ENCODE data around the gene RDH8.

RDH8 gene

GRCh38 chr19:10011974-10012373, 1.3 kb upstream of the RDH8 start:
- H4K8ac ChIP-seq (ENCODE audit: low read length): no peak overlapping the region
- H3K23ac ChIP-seq (ENCODE audit: low read length in 2 of 2): no peak overlapping the region
- no peak for DNase-seq
- H2BK120ac ChIP-seq (ENCODE audit: low read depth, low read length): no peak overlapping the region
- 55% methylated on average over 4 of the region's 7 CpGs for WGBS
- H3K4me2 ChIP-seq (ENCODE audit: low read length, poor library complexity, severe bottlenecking): no peak overlapping the region
- H3K18ac ChIP-seq (ENCODE audit: low read depth in 1 of 2, low read length in 2 of 2): no peak overlapping the region
- H2BK15ac ChIP-seq (ENCODE audit: low read depth, poor library complexity, severe bottlenecking): no peak overlapping the region
- H3K36me3 ChIP-seq (ENCODE audit: control insufficient read depth in 1 of 2, insufficient read depth in 2 of 2, low read depth in 1 of 2, low read length in 2 of 2): no peaks in the 10 kb centered on the region
- no peak overlapping the region for H2AFZ ChIP-seq (ENCODE audit: low read depth, low read length)
- no peak overlapping the region for H3K4ac ChIP-seq (ENCODE audit: low read depth in 1 of 2, low read length in 2 of 2)
- no peak overlapping the region for H3K9ac ChIP-seq (ENCODE audit: low read length)
- H3K14ac ChIP-seq (ENCODE audit: low read length in 2 of 2): peak overlapping the region in 1 of 2 experiments; percentile 32
- H3K27me3 ChIP-seq (ENCODE audit: control insufficient read depth in 1 of 2, insufficient read depth in 1 of 2, low read length in 2 of 2): peaks cover 6 to 52% of the 10 kb centered on the region in 2 experiments
- no peak overlapping the region for H2BK12ac ChIP-seq (ENCODE audit: low read length in 2 of 2)
- no peak overlapping the region for H3K27ac ChIP-seq (ENCODE audit: low read length, poor library complexity, severe bottlenecking)
- H4K91ac ChIP-seq (ENCODE audit: low read length): no peak overlapping the region
- no peak overlapping the region for H2BK5ac ChIP-seq (ENCODE audit: low read depth, low read length, poor library complexity, severe bottlenecking)
- H2AK5ac ChIP-seq (ENCODE audit: low read length, severe bottlenecking): no peak overlapping the region
- no peak overlapping the region for H3K4me3 ChIP-seq (ENCODE audit: insufficient read depth in 1 of 2, low read depth in 1 of 2, low read length in 2 of 2)
- peaks cover 25% of the 10 kb centered on the region for H3K4me1 ChIP-seq (ENCODE audit: control insufficient read depth, insufficient read depth, low read depth, low read length)
- no peaks in the 10 kb centered on the region for H3K79me1 ChIP-seq (replicated peaks; ENCODE audit: low read length, poor library complexity, severe bottlenecking)
- H3K9me3 ChIP-seq (ENCODE audit: control insufficient read depth, low read length): no peaks in the 10 kb centered on the region

- Histone ChIP-seq H4K91ac (ENCODE audit: low read length) (no peak overlapping the region), H2BK120ac (ENCODE audit: low read depth, low read length) (no peak overlapping the region), H3K9me3 (ENCODE audit: control insufficient read depth, low read length) (no peaks in the 10 kb centered on the region), H2AFZ (ENCODE audit: low read depth, low read length) (no peak overlapping the region), H3K4ac (ENCODE audit: low read depth in 1 of 2, low read length in 2 of 2) (no peak overlapping the region), H2BK15ac (ENCODE audit: low read depth, poor library complexity, severe bottlenecking) (no peak overlapping the region), H2BK5ac (ENCODE audit: low read depth, low read length, poor library complexity, severe bottlenecking) (no peak overlapping the region), H3K27ac (ENCODE audit: low read length, poor library complexity, severe bottlenecking) (no peak overlapping the region), H3K9ac (ENCODE audit: low read length) (no peak overlapping the region), H4K8ac (ENCODE audit: low read length) (no peak overlapping the region), H2AK5ac (ENCODE audit: low read length, severe bottlenecking) (no peak overlapping the region), H2BK12ac (ENCODE audit: low read length in 2 of 2) (no peak overlapping the region), H3K4me3 (ENCODE audit: insufficient read depth in 1 of 2, low read depth in 1 of 2, low read length in 2 of 2) (no peak overlapping the region), H3K4me2 (ENCODE audit: low read length, poor library complexity, severe bottlenecking) (no peak overlapping the region), H3K36me3 (ENCODE audit: control insufficient read depth in 1 of 2, insufficient read depth in 2 of 2, low read depth in 1 of 2, low read length in 2 of 2) (no peaks in the 10 kb centered on the region), H3K27me3 (ENCODE audit: control insufficient read depth in 1 of 2, insufficient read depth in 1 of 2, low read length in 2 of 2) (peaks cover 6 to 43% of the 10 kb centered on the region in 2 experiments), H3K4me1 (ENCODE audit: control insufficient read depth, insufficient read depth, low read depth, low read length) (peaks cover 17% of the 10 kb centered on the region), H3K14ac (ENCODE audit: low read length in 2 of 2) (no peak overlapping the region), H3K79me1 (replicated peaks; ENCODE audit: low read length, poor library complexity, severe bottlenecking) (no peaks in the 10 kb centered on the region), H3K18ac (ENCODE audit: low read depth in 1 of 2, low read length in 2 of 2) (no peak overlapping the region), H3K23ac (ENCODE audit: low read length in 2 of 2) (no peak overlapping the region)
- DNase-seq: no peak
- 64% methylated on average over 5 of the region's 6 CpGs for WGBS
Measured at GRCh38 chr19:10013834-10014618, 743 bp downstream of the RDH8 start.

- 61% methylated on average over 3 of the region's 3 CpGs for WGBS
- Histone ChIP-seq H3K79me1 (replicated peaks; ENCODE audit: low read length, poor library complexity, severe bottlenecking) (no peaks in the 10 kb centered on the region), H3K4me3 (ENCODE audit: insufficient read depth in 1 of 2, low read depth in 1 of 2, low read length in 2 of 2) (no peak overlapping the region)
Measured at GRCh38 chr19:10018263-10018662, 5.0 kb downstream of the RDH8 start.

GRCh38 chr19:10018786-10019185, 5.5 kb downstream of the RDH8 start:
- no peak for DNase-seq
- H2AFZ ChIP-seq (ENCODE audit: low read depth, low read length): no peak overlapping the region

More at GRCh38 chr19:10018263-10018662, 5.0 kb downstream of the RDH8 start:
- no peak overlapping the region for H2BK15ac ChIP-seq (ENCODE audit: low read depth, poor library complexity, severe bottlenecking)
- H2BK12ac ChIP-seq (ENCODE audit: low read length in 2 of 2): no peak overlapping the region
- no peak overlapping the region for H3K9ac ChIP-seq (ENCODE audit: low read length)
- no peak overlapping the region for H3K18ac ChIP-seq (ENCODE audit: low read depth in 1 of 2, low read length in 2 of 2)
- DNase-seq: peak; percentile 4
- H2AK5ac ChIP-seq (ENCODE audit: low read length, severe bottlenecking): no peak overlapping the region
- no peak overlapping the region for H3K27ac ChIP-seq (ENCODE audit: low read length, poor library complexity, severe bottlenecking)
- no peak overlapping the region for H3K4me2 ChIP-seq (ENCODE audit: low read length, poor library complexity, severe bottlenecking)
- no peak overlapping the region for H2BK120ac ChIP-seq (ENCODE audit: low read depth, low read length)
- no peak overlapping the region for H4K91ac ChIP-seq (ENCODE audit: low read length)
- H3K36me3 ChIP-seq (ENCODE audit: control insufficient read depth in 1 of 2, insufficient read depth in 2 of 2, low read depth in 1 of 2, low read length in 2 of 2): no peaks in the 10 kb centered on the region
- H4K8ac ChIP-seq (ENCODE audit: low read length): no peak overlapping the region
- H3K4ac ChIP-seq (ENCODE audit: low read depth in 1 of 2, low read length in 2 of 2): no peak overlapping the region
- H3K4me1 ChIP-seq (ENCODE audit: control insufficient read depth, insufficient read depth, low read depth, low read length): no peaks in the 10 kb centered on the region
- H3K9me3 ChIP-seq (ENCODE audit: control insufficient read depth, low read length): no peaks in the 10 kb centered on the region
- peaks cover 0 to 10% of the 10 kb centered on the region in 2 experiments for H3K27me3 ChIP-seq (ENCODE audit: control insufficient read depth in 1 of 2, insufficient read depth in 1 of 2, low read length in 2 of 2)
- no peak overlapping the region for H3K23ac ChIP-seq (ENCODE audit: low read length in 2 of 2)
- no peak overlapping the region for H2AFZ ChIP-seq (ENCODE audit: low read depth, low read length)
- no peak overlapping the region for H3K14ac ChIP-seq (ENCODE audit: low read length in 2 of 2)
- no peak overlapping the region for H2BK5ac ChIP-seq (ENCODE audit: low read depth, low read length, poor library complexity, severe bottlenecking)

More at GRCh38 chr19:10018786-10019185, 5.5 kb downstream of the RDH8 start:
- Histone ChIP-seq H3K4ac (ENCODE audit: low read depth in 1 of 2, low read length in 2 of 2) (no peak overlapping the region), H3K79me1 (replicated peaks; ENCODE audit: low read length, poor library complexity, severe bottlenecking) (no peaks in the 10 kb centered on the region), H4K8ac (ENCODE audit: low read length) (no peak overlapping the region), H2BK5ac (ENCODE audit: low read depth, low read length, poor library complexity, severe bottlenecking) (no peak overlapping the region), H2BK12ac (ENCODE audit: low read length in 2 of 2) (no peak overlapping the region), H3K4me2 (ENCODE audit: low read length, poor library complexity, severe bottlenecking) (no peak overlapping the region), H3K18ac (ENCODE audit: low read depth in 1 of 2, low read length in 2 of 2) (no peak overlapping the region), H2BK120ac (ENCODE audit: low read depth, low read length) (no peak overlapping the region), H3K36me3 (ENCODE audit: control insufficient read depth in 1 of 2, insufficient read depth in 2 of 2, low read depth in 1 of 2, low read length in 2 of 2) (no peaks in the 10 kb centered on the region), H2AK5ac (ENCODE audit: low read length, severe bottlenecking) (no peak overlapping the region), H3K9me3 (ENCODE audit: control insufficient read depth, low read length) (no peaks in the 10 kb centered on the region), H3K4me3 (ENCODE audit: insufficient read depth in 1 of 2, low read depth in 1 of 2, low read length in 2 of 2) (no peak overlapping the region), H3K27me3 (ENCODE audit: control insufficient read depth in 1 of 2, insufficient read depth in 1 of 2, low read length in 2 of 2) (peaks cover 0 to 5% of the 10 kb centered on the region in 2 experiments), H3K27ac (ENCODE audit: low read length, poor library complexity, severe bottlenecking) (no peak overlapping the region), H3K4me1 (ENCODE audit: control insufficient read depth, insufficient read depth, low read depth, low read length) (no peaks in the 10 kb centered on the region), H2BK15ac (ENCODE audit: low read depth, poor library complexity, severe bottlenecking) (no peak overlapping the region), H3K14ac (ENCODE audit: low read length in 2 of 2) (no peak overlapping the region), H3K9ac (ENCODE audit: low read length) (no peak overlapping the region), H4K91ac (ENCODE audit: low read length) (no peak overlapping the region), H3K23ac (ENCODE audit: low read length in 2 of 2) (no peak overlapping the region)
- 86% methylated on average over 9 of the region's 9 CpGs for WGBS

Data from mesenchymal stem cell (in vitro differentiated cells and primary cell).